GM18868 (cell line): Measurements from ENCODE around the gene IL7R.

Source experiments
- ATAC-seq: cut with Tn5 transposase; IDR thresholded peaks from one replicate; pipeline ENCODE4 v1.9.1; 2021; ENCODE audit warnings: mild to moderate bottlenecking, moderate library complexity; ENCODE audit not compliant: unreplicated experiment

IL7R gene, protein sequence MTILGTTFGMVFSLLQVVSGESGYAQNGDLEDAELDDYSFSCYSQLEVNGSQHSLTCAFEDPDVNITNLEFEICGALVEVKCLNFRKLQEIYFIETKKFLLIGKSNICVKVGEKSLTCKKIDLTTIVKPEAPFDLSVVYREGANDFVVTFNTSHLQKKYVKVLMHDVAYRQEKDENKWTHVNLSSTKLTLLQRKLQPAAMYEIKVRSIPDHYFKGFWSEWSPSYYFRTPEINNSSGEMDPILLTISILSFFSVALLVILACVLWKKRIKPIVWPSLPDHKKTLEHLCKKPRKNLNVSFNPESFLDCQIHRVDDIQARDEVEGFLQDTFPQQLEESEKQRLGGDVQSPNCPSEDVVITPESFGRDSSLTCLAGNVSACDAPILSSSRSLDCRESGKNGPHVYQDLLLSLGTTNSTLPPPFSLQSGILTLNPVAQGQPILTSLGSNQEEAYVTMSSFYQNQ

DNA sequence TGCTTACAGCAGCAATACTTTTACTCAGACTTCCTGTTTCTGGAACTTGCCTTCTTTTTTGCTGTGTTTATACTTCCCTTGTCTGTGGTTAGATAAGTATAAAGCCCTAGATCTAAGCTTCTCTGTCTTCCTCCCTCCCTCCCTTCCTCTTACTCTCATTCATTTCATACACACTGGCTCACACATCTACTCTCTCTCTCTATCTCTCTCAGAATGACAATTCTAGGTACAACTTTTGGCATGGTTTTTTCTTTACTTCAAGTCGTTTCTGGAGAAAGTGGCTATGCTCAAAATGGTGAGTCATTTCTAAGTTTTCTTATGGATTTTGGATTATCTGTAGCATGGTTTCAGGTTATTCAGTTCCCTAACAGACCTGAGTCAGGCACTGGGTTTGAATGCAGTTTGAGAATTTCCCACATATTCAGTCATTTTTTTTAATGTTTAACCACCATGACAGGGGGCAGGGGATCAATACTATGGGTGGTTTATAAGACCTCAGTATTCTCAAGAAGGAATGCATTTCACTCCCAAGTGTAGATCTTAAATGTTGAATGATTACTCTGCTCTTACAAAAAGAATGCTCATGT, at the start of gene IL7R:
Gene IL7R (plus strand): TSS at position 127 of the 587 bp plus-strand sequence. CDS start 87 bp downstream, at position 214.
- ATAC-seq = peak; percentile 52

DNA sequence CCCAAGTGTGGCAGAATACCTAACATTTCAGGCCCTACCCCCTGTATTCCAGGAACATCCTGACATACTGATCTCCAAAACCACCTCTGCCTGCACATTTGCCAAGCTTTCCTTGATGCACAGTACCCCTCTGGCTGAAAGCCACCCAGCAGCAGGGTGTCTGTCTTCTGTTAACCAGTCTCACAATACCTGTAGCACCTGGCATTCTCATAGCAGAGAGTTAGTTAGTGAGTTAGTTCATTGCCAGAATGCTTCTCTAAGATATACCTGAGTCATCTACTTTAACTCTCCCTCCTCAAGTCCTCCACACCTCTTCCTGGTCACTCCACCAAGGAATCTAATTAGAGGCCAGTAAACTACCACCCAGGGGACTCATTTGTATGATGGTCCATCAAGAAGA, 46.1 kb upstream of the IL7R start:
- ATAC-seq = no peak

DNA sequence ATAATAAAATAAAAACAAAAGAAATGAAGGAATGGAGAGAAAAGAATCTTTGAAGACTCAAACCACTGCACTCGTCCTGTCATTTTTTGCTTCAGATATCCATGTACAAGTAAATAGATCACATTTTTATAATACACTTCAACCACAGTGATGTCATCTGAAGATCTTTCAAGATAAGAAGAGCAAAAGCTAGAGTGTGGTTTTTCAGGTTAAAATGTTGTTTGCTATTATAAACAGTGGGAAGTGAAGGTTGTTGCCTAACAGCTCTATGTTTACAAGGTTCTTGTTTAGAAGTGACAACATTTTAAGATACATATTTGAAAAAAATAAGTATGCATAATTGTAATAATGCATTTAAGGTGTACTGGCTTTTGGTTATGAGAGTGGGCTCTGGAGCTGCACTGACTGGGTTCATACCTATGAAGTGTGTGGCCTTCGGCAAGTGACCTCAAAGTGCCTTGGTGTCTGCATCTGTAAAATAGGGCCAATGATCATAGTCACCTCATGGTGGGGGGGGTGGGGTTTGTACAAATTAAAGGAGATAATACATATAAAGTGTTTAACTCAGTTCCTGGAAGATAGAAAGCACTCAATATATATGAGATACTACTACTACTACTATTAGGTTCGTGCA, 45.5 kb upstream of the IL7R start:
- no peak for ATAC-seq

DNA sequence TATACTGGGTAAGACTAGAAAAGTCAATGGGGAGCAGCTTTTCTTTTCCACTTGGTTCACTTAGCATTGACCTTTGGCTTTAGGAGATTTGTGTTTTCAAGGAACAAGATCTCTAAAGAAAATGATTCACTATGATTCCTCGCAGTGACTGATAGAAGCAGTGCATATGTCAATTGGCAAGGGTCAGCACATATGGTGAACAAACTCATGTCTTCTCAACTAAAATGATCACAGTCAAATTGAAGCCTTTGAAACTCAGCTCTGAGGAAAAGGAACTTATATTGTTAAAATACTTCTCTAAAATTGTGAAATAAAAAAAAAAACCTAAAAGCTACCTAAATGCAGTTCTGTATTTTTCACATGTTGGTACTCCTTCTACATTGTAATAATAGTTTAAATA, 43.2 kb upstream of the IL7R start:
- ATAC-seq = no peak

DNA sequence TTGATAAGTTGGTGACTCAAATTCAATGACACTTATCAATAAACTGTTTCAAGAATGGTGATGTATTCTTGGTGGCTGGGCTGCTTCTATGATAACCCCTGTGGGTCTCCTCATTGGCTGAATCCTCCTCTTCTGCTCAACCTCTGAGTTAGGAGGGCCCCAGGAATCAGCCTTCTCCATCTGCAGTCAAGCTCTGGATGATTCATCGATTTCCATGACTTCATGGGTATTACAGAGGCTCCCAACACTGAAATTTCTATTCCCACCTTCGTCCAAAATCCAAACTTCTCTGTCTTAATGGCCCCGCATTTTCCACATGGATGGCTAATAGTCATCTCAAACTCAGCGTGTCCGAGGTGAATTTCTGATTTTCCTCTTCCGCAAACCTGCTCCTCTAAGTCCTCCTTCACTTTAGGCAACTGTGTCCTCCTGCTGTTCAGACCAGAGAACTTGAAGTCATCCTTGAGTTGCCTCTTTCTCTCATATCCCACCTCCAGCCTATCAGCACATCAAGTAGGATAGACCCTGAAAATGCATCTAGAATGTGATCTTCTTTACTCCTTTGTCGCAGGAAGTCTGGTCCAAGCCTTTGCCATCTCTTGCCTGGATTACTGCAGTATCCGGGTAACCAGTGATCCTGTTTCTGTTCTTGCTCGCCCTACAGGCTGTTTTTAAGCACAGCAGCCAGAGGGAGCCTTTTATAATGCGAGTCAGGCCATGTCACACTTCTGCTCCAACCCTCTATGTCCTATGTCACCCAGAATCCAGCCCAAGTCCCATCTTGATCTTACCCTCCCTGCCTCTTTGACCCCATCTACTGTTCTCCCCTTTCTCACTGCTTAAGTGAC, 41.4 kb upstream of the IL7R start:
- peak; percentile 66 for ATAC-seq

DNA sequence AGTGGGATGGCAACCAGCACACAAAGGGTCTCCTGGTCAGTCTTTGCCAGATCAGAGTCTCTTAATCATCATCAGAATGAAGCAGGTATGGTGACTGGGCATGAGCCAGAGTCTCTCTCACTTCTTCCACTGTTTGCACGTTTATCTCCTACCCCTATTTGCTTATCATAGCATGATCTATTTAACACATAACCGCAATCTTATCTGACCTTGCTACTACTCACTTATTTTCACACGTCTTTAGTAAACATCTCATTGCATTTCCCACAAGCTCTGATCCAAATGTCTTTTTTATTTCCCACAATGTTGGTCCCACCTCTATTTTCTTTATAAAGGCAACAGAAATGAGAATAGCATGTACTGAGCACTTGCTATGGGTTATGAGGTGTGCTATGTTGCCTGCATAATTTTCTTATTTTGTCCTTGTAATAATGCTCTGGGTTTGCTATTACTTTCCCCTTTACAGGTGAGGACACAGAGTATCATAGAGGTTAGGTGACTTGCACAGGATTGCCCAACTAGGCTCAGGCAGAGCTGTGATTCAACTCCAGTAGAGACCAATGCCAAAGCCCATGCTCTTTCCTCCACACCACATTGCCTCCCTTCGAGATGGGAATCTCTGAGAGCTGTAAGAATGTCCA, 39.7 kb upstream of the IL7R start:
- ATAC-seq = no peak

DNA sequence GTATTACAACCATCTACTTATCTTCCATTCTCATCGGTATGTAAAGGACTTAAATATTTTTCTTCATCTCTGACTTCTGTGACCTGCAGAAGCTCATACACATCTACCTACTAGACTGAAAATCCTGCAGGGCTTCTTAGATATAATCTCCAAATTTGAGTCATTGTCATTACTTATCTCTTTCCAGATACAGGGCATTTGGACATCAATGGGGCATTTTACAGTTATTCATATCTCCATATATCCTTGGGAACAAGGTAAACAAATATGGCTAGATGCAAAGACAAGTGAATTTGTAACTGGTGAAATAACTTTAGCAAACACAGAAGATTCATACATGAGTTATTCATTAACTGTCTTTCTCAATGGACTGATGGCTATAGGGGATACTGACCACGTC, 37.7 kb upstream of the IL7R start:
- no peak for ATAC-seq

DNA sequence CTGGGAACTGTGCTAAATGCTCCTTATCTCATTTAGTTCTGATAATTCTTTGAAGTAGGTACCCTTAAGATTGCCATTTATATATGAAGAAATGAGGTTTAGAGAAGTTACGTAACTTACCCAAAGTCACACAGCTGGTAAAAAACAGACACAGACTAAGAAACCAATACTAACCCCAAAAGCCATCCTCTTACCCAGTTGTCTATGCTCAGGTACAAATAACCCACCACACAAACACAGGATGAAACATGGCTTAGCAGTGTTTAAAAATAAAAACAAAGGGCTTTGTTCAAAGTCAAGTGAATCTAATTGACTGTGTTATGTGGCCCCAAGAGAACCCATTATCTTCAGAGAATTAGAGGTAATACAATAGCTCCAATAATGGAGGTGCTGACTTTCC, 37.0 kb upstream of the IL7R start:
- no peak for ATAC-seq

DNA sequence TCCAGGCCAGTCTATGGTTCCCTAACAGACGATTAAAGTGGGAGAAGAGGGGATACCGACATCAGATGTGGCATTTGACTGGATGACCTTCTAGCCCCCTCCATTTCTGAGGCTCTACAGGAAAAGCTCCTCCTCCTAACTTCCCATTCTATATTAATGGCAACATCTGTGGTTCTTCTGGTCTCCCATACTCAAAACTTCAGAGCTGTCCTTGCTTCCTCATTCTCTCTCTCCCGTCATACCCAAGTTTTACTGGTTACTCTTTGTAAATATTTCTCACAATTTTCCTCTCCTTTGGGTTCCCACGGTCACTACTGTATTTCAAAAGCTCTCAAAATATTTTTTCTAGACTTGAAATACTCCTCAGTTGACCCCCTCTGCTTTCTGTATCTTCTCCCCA, 36.0 kb upstream of the IL7R start:
- ATAC-seq = no peak

DNA sequence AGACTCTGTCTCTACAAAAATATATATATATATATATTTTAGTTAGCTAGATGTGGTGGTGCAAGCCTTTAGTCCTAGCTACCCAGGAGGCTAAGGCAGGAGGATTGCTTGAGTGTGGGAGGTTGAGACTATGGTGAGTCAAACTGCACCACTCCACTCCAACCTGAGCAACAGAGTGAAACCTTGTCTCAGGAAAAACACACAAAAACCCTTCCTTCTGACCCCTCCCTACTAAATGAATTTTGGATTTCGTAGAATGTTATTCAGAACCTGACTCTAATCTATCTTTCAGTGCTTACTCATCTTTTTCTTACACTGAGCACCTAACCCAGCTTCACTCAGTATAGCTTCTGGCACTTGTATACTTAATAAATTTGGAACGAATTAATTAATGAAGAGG, 35.2 kb upstream of the IL7R start:
- no peak for ATAC-seq

DNA sequence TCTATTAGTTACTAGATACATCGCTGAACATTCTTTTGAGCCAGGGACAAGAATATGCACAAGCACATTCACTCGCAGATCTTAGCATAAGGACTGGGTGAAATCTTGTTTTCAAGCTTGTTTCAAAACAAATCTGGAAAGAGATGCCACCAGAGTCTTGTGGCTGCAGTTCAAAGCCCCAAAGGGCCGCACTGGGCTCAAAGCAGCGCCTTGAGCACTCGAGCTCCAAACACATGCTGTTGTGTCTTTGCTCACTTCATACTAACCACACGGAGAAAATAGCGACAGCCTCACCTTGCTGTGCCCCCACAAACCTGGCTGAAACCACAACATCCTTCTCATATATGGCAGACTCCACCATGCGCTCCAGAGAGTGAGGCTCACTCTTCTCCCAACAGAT, 34.2 kb upstream of the IL7R start:
- no peak for ATAC-seq

DNA sequence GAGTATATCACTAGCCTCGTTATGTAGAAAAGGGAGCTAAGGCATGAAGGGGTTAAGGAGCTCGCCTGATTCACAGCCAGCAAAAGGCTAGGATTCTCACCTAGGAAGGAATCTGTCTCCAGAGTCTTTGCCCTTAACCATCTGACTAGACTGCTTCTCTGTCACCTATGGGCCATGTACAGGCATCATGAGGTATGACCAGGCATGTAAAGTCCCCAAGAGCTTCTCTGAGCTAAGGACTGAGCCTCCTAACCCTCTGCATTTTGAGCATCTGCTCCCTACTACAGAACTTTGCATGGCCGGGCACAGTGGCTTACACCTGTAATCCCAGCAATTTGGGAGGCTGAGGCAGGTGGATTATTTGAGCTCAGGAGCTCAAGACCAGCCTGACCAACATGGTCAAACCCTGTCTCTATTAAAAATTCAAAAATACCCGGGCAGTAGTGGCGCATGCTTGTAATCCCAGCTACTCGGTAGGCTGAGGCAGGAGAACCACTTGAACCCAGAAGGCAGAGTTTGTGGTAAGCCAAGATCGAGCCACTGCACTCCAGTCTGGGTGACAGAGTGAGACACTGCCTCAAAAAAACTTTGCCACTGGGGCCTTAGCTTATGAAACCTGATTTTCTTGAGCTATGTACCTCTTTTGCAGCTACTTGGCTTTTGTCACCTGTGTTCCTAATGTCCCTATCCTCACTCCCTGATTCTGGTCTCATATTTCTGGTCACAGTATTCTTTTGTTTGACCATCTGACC, 33.2 kb upstream of the IL7R start:
- ATAC-seq = no peak

DNA sequence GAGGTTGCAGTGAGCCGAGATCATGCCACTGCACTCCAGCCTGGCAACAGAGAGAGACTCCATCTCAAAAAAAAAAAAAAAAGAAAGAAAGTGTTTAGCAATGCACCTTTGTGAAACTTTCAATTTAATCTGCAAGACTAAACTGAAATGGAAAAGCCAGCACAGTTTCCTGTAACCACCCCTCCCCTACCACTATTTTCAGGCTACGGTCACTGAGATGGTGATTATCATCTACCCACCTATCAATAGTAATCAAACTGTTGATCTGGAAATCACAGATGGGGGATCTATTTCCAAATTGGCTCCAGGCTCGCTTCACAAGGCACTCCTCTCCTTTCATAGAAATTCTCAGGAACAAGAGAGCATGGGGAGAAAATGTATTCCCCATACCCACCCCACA, 30.6 kb upstream of the IL7R start:
- no peak for ATAC-seq

DNA sequence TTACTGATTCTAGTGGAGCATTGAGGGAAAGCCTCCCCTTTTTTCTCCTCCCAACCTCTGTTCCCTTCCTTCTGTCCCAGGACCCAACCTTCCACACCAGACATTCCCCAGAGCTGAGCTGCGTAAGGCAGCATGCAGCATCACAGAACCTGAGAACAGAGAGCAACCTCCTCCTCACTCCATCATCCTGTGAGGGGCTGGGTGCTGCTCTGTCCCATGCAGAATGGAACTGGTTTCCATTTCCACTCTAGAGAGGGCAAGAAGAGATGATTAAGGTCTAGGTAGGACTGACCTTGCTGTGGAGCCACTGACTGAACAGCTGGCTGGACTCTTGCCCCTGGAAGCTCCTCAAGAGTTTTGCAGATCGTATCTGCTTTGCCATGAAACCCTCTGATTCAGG, 30.1 kb upstream of the IL7R start:
- no peak for ATAC-seq

DNA sequence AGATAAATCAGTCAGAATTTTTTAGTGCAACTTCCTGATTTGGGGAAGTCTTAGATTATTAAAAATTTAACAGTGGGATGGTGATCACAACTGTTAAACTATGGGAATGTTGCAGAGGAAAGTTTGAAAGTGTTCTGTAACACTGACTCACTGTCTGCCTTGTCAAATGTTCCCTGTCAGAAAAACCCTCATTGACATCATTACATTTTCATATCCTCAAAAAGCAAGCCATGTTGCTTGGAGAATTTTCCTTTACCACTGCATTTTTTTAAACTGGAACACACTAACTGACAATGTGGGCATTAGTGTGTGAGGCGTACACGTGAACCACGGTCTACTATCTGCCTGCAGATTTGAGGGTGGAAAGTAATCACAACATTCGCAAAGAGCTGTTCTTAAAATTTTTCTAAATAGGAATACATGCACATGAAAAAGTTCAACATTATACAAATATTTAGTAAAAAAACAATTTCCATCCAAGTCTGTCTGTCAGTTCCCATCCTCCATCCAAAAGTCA, 28.6 kb upstream of the IL7R start:
- ATAC-seq = no peak

DNA sequence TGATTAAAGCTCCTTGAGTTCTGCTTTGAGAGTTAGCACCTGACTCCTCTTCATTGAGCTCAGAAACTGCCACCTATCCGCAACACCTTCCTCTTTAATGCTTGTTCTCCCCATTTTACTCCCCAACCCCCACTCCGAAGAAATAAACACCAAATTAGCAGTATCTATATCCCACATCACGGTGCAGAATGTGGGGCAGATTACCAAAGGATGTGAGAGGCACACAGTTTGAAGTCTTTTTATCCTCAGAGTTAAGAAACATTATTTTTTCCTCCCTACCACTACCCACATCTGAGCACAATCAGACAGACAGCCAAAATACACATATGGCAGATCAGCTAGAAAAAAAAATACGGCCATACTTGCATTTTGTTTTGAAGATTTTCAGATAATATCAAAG, 26.1 kb upstream of the IL7R start:
- no peak for ATAC-seq

DNA sequence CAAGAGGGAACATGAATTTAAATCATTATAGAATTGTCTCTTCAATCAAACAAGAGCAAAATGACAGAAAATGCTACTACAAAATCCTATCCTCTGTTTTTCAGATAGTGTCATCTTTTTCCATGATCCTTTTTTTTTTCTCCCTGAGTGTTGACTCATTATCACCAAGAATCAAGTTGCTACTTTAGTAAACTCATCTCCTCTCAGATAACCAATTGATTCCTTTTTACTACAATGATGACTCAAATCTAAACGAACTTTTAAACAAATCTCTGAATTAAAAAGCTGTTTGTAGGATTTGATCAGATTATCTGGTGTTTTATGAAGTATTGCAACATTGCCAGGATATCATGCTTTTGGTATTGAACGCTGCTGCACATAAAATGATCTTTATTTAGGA, 23.9 kb upstream of the IL7R start:
- no peak for ATAC-seq

DNA sequence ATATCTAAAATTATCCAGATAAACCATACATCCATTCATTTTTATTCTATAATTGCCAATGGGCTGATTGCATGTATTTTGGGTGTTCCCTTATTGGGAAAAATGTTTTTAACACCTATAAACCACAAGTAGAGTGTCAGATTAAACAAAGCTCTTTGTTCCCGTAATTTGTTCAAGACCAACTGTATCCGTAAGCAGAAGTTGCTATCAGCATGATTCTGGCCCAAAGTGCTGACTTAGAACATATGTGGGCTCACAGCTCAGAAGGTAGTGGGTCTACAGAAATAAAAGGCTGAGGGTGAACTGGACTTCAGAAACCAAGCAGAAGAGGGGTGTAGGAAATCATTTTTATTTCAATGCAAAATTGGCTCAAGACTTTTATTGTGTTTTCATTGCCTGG, 23.5 kb upstream of the IL7R start:
- ATAC-seq = no peak

DNA sequence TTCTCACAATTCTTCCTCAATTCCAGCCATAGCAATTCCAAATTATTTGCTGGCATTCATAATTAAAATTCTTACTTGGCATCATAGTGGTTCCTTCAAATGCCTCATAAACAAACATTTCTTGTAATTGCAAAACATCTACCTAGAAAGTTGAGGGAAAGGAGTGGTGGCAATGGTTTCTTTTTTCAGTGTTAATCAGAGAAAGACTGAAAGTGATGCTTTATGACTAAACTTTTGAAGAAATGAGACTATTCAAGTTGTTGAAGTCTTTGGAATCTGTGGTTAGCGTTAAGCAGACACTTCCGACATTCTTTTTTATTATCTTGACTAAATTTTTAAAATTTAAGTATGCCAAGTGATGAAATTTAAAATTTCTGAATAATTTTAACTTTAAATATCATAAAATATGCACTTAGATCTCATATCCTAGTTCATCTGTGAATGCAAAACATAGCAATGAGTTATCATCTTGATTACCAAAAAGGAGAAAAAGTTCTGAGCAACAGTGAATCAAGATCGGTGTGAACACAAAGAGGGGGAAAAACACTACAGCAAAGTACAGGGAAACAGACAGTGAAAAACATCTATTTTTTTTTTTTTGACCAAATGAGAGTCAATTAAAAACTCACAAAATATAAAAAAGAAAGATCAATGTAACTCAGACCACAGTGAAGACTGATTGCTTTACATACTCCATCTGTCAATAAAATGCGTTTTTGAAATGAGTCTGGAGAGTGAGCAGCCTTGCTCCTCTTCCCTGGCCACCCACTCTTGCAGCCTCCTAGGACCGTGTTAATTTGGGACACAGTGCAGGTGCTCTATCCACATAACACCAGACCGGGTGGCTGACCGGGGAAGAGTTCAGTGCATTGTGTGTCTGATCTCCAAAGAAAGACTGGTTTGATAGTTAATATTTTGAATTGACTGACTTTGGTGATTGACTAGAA, 20.6 kb upstream of the IL7R start:
- no peak for ATAC-seq
